ENCODE results near the gene NEDD4L.
"Not testable (repeated sequence)": the region's sequence is repeated elsewhere in the genome, so short reads cannot be mapped to it uniquely, and the experiment has no call there.

Gene NEDD4L

GRCh38 chr18:58026395-58026794 lies 17.6 kb upstream of the NEDD4L start:
- in situ Hi-C loops (cut with HindIII; ENCODE audit: low sequenced_read_pairs): no loop called here

DNA sequence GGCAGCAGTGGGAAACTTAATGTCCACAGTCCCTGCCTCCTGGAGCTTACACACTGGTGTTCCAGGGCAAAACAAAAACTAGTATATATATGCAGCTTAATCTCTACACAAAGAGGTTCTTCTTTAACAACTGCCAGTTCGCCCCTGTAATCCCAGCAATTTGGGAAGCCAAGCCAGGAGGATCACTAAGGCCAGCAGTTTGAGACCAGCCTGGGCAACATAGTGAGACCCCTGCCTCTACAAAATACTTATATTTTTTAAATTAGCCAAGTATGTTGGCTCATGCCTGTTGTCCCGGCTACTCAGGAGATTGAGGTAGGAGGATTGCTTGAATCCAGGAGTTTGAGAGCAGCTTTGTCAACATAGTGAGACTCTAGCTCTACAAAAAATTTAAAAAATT lies 17.2 kb upstream of the NEDD4L start:
- in situ Hi-C loops (cut with HindIII; ENCODE audit: low sequenced_read_pairs): no loop called here

DNA sequence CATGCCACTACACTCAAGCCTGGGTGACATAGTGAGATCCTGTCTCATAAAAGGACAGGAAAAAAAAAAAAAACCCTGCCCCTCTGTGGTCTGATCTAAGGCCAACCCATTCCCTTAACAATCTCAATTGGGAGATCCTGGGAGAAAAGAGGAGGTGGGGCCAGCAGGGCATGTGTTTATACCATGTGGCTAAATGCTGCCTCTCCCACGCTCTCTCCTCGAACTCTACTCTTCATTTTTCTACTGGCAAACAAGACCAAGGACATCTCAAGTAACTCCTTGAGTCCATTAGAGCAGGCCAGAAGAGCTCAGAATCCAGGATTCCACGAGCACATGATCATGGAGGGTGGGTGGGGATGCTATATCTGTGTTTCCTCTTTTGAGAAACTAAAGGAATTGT lies 16.7 kb upstream of the NEDD4L start:
- in situ Hi-C loops (cut with HindIII; ENCODE audit: low sequenced_read_pairs): no loop called here

DNA sequence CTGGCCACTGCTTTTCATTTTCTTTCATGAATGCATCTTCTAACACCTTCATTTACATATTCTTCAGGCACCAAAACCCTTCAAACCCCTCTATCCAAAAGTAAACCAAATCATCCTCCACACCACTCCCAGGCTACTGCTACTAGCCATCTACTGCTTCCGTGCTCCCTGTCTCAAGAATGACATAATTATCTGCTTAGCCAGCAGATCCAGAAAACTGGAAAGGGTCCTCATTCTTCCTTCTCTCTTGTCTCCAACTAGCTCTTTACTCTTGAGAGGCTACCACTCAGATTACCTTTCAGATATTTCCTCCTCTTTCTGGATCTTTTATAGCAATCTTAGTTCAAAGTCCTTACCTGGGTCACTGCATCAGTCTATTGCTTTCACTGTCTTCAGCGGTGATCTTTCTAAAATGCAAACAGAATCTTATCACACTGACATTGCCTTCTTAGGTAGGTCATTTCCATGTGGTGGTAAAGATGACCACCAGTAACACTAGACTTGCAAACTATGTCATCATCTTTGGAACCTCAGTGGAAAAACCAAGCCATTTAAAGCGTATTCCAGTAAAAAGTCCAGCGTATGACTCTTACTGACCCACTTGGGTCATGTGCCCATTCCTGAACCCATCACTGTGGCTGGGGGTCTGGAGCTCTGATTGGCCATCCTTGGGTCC lies 15.8 kb upstream of the NEDD4L start:
- in situ Hi-C loops (cut with HindIII; ENCODE audit: low sequenced_read_pairs): no loop called here

- in situ Hi-C loops (cut with HindIII; ENCODE audit: low sequenced_read_pairs): no loop called here
Observed at GRCh38 chr18:58032233-58032632, 11.8 kb upstream of the NEDD4L start.

DNA sequence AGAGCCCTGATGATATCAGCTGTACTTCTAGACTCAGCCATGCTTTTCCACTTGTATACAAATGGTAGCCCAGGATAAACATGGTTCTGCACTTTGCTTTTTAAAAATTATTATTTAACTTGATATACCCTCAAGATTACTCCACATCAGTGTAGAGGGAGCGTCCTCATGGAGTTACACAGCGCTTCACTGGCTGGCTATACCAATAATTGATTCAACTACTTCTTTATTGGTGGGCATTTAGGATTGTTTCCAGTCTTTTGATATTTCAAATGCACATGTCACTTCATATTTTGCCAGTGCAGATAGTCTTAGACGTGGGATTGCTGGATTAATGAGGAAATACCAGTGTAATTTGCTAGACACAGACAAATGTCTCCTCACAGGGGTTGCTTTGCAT lies 10.8 kb upstream of the NEDD4L start:
- in situ Hi-C loops (cut with HindIII; ENCODE audit: low sequenced_read_pairs): no loop called here

DNA sequence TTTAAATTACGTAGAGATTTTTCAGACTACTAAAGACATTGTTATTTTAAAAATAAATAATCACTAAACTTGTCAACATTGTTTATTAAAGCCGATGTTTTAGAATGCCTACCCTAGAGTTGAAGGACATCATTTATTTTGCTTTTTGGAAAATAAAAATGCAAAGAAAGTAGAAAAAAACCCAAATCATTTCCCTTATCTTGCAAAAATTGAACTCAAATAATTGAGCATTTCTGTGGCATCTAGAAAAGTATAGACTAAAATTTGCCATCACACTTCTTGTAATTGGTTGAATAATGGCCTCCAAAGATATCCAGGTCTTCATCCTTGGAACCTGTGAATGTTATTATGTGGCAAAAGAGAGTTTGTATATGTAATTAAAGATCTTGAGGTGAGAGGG lies 9.7 kb upstream of the NEDD4L start:
- in situ Hi-C loops (cut with HindIII; ENCODE audit: low sequenced_read_pairs): no loop called here

GRCh38 chr18:58037163-58037562 lies 6.9 kb upstream of the NEDD4L start:
- in situ Hi-C loops (cut with HindIII; ENCODE audit: low sequenced_read_pairs): no loop called here

DNA sequence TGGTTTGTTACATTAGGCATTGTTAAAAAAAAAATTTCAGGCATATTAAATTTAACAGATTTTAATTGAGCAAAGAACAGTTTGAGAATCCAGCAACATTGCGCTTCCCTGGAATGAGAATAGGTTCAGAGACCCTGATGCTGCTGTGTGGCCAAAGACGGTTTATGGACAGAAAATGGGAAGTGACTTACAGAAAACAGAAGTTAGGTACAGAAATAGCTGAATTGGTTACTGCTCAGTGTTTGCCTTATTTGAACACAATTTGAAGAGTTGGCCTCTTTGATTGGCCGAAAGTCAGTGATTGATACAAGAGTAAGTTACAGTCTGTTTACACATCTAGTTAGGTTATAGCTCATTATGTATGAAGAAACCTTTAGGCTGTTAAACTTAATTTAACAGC lies 6.0 kb upstream of the NEDD4L start:
- in situ Hi-C loops (cut with HindIII; ENCODE audit: low sequenced_read_pairs): no loop called here

GRCh38 chr18:58041633-58042032 lies 2.4 kb upstream of the NEDD4L start:
- in situ Hi-C loops (cut with HindIII; ENCODE audit: low sequenced_read_pairs): loop anchor here (5.0 kb wide), 1 partner anchor 64 kb away; no protein-coding TSS in a partner anchor

GRCh38 chr18:58042826-58043490 lies 1.1 kb upstream of the NEDD4L start:
- in situ Hi-C loops (cut with HindIII; ENCODE audit: low sequenced_read_pairs): loop anchor here (5.0 kb wide), 1 partner anchor 66 kb away; no protein-coding TSS in a partner anchor

GRCh38 chr18:58044370-58045241 lies 580 bp downstream of the NEDD4L start:
- in situ Hi-C loops (cut with HindIII; ENCODE audit: low sequenced_read_pairs): loop anchor here (5.0 kb wide), 1 partner anchor 67 kb away; no protein-coding TSS in a partner anchor

DNA sequence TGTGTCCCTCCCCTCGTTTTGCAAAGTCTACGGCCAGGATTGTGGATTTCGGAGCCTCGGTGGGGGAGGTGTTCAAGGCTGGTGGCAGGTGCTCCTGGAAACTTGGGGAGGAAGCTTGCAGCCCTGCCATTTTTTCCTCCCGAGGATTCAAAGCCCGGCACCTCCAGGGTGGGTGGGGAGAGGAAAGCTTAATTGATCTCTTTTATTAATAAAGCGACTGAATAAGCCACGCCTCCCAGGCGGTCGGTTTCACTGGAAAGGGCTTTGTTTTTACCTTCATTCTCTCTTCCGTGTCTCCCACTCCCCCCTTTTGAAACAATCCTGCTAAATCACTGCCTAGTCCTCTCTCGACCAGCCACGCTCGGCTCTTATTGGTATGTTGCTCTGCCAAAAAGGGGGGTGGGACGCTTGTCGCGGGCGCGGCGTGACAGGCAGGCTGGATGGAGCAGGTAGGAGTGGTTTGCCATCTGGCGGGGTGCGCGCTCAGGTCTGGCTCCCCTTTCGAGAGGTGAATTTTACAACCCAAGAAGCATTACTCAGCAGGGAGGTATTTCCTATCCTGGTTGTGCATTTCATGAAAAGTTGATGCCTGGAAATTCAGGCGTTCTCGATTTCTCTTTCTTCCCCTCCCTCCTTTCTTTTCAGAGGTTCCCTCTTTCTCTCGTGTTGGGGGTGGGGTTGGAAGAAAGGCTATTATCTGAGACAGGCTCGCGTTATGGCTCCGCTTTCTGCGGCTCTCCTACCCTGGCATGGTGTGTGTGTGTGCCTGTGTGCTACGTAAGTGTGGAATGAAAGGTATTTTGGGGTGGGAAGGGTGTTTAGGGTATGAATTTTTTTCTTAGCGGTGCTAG lies 1.4 kb downstream of the NEDD4L start:
- in situ Hi-C loops (cut with HindIII; ENCODE audit: low sequenced_read_pairs): no loop called here

GRCh38 chr18:58046093-58046793 lies 2.2 kb downstream of the NEDD4L start:
- in situ Hi-C loops (cut with HindIII; ENCODE audit: low sequenced_read_pairs): no loop called here

GRCh38 chr18:58046794-58047555 lies 2.9 kb downstream of the NEDD4L start:
- in situ Hi-C loops (cut with HindIII; ENCODE audit: low sequenced_read_pairs): no loop called here

DNA sequence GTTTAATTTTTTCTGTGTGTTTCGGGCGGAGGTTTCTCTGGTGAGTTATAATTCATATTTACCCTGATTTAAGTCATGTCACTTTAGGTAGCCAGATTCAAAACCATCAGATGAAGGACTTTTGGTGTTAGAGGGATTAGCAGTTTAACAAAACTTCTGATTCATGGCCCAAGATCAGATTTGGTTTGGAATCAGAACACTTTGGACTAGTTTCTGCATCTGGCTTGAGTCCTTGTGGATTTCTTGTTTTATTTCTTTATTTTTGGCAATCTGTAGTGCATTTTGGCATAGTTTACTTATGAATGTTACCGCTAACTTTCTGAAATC lies 3.5 kb downstream of the NEDD4L start:
- in situ Hi-C loops (cut with HindIII; ENCODE audit: low sequenced_read_pairs): no loop called here

DNA sequence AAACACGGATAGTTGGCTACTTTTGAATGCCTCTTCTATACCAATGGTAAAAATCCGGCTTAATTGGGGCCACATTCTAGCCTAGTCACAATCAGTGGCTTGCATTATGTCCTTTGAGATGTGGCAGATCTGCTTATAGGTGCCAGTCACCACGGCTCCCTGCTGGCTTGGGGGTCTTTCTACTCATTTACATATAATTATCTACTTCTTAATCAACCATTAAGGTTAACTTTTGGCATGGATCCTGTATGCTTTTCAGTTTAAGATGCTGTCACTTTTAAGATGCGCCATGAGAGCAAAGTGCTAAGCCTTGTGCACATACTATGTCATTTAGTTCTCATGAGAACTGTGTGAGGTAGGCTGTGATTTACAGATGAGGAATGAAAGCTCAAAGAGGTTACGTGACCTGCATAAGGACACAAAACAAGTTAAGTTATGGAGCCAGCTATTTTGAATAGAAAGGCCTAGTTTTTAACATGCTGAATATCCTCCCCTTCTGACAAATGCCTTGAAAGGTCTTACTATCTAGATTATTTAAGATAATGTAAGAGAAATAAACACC lies 4.1 kb downstream of the NEDD4L start:
- in situ Hi-C loops (cut with HindIII; ENCODE audit: low sequenced_read_pairs): no loop called here

GRCh38 chr18:58049000-58049688 lies 5.1 kb downstream of the NEDD4L start:
- in situ Hi-C loops (cut with HindIII; ENCODE audit: low sequenced_read_pairs): no loop called here

DNA sequence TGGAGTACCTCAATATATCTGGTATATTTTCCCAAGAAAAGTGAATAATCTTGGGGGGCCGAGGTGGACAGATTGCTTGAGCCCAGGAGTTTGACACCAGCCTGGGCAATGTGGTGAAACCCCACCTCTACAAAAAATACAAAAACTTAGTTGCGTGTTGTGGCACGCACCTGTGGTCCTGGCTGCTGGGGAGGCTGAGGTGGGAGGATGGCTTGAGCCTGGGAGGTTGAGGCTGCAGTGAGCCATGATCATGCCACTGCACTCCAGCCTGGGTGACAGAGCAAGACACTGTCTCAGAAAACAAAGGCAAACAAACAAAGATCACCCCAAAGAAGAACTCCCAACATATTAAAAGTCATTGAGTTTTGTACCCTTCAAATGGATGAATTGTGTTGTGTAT lies 6.9 kb downstream of the NEDD4L start:
- in situ Hi-C loops (cut with HindIII; ENCODE audit: low sequenced_read_pairs): not testable (repeated sequence)
